Liver (tissue), 3 donors: ENCODE measurements around the gene LRRC55.

ENCODE experiments used
- EGR1 ChIP-seq, 2 donors: IDR thresholded peaks; 2 replicates each; pipeline ENCODE4 v1.6.1; 2016 to 2018; ENCODE audit warnings: antibody characterized with exemption in 2 of 2, low read depth in 2 of 2
- HNF4G ChIP-seq: IDR thresholded peaks from 2 replicates; pipeline ENCODE4 v1.6.1; 2016; ENCODE audit warnings: antibody characterized with exemption
- NR2F2 ChIP-seq: IDR thresholded peaks from 2 replicates; pipeline ENCODE4 v1.6.1; 2016; ENCODE audit warnings: antibody characterized with exemption
- SP1 ChIP-seq: IDR thresholded peaks from 2 replicates; pipeline ENCODE4 v1.6.1; 2018; ENCODE audit warnings: antibody characterized with exemption, mild to moderate bottlenecking
- TAF1 ChIP-seq: conservative IDR thresholded peaks from 2 replicates; pipeline ENCODE4 v1.6.1; 2016; ENCODE audit warnings: antibody characterized with exemption, mild to moderate bottlenecking
- YY1 ChIP-seq: IDR thresholded peaks from 2 replicates; pipeline ENCODE4 v1.6.1; 2016; ENCODE audit warnings: antibody characterized with exemption, mild to moderate bottlenecking
- TF ChIP-seq, protein P1 (sequence below): fragments of 150-350 bp; IDR thresholded peaks from 2 replicates; pipeline ENCODE4 v1.5.1; 2017; ENCODE audit warnings: improper control_type of control experiment, low read depth, low read length; ENCODE audit not compliant: missing input control
- TF ChIP-seq, protein P2 (sequence below): IDR thresholded peaks from 2 replicates; pipeline ENCODE4 v1.6.1; 2016; ENCODE audit warnings: antibody characterized with exemption
- TF ChIP-seq, protein P3 (sequence below): IDR thresholded peaks from 2 replicates; pipeline ENCODE4 v1.6.1; 2016; ENCODE audit warnings: antibody characterized with exemption, mild to moderate bottlenecking
- donor health status: healthy.
- donor health status: healthy.

DNA sequence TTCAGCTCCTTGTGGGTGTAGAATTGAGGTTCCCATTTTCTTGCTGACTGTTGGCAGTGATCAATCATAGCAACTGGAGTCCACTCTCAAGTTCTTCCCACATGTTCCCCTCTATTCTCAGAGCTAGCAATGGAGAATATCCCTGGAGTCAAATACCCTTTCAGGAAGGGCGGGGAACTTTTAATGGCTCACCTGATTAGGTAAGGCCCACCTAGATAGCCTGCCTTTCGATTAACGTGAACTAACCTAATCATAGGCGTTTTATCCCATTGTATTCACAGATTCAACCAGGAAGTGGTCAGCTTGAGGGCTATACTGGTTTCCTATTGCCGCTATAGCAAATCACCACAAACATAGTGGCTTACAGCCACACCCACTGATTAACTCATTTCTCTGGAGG lies 7.1 kb upstream of the LRRC55 start:
- TF ChIP-seq, protein P1, sequence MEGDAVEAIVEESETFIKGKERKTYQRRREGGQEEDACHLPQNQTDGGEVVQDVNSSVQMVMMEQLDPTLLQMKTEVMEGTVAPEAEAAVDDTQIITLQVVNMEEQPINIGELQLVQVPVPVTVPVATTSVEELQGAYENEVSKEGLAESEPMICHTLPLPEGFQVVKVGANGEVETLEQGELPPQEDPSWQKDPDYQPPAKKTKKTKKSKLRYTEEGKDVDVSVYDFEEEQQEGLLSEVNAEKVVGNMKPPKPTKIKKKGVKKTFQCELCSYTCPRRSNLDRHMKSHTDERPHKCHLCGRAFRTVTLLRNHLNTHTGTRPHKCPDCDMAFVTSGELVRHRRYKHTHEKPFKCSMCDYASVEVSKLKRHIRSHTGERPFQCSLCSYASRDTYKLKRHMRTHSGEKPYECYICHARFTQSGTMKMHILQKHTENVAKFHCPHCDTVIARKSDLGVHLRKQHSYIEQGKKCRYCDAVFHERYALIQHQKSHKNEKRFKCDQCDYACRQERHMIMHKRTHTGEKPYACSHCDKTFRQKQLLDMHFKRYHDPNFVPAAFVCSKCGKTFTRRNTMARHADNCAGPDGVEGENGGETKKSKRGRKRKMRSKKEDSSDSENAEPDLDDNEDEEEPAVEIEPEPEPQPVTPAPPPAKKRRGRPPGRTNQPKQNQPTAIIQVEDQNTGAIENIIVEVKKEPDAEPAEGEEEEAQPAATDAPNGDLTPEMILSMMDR = no peak
- TF ChIP-seq TAF1 (no peak), SP1 (no peak), YY1 (no peak), EGR1 (IDR thresholded peaks at IDR 0.05; ENCODE audit: low read depth in 2 of 2) (no peak), HNF4G (no peak), NR2F2 (no peak)
- TF ChIP-seq, protein P2, sequence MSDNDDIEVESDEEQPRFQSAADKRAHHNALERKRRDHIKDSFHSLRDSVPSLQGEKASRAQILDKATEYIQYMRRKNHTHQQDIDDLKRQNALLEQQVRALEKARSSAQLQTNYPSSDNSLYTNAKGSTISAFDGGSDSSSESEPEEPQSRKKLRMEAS = no peak
- TF ChIP-seq, protein P3, sequence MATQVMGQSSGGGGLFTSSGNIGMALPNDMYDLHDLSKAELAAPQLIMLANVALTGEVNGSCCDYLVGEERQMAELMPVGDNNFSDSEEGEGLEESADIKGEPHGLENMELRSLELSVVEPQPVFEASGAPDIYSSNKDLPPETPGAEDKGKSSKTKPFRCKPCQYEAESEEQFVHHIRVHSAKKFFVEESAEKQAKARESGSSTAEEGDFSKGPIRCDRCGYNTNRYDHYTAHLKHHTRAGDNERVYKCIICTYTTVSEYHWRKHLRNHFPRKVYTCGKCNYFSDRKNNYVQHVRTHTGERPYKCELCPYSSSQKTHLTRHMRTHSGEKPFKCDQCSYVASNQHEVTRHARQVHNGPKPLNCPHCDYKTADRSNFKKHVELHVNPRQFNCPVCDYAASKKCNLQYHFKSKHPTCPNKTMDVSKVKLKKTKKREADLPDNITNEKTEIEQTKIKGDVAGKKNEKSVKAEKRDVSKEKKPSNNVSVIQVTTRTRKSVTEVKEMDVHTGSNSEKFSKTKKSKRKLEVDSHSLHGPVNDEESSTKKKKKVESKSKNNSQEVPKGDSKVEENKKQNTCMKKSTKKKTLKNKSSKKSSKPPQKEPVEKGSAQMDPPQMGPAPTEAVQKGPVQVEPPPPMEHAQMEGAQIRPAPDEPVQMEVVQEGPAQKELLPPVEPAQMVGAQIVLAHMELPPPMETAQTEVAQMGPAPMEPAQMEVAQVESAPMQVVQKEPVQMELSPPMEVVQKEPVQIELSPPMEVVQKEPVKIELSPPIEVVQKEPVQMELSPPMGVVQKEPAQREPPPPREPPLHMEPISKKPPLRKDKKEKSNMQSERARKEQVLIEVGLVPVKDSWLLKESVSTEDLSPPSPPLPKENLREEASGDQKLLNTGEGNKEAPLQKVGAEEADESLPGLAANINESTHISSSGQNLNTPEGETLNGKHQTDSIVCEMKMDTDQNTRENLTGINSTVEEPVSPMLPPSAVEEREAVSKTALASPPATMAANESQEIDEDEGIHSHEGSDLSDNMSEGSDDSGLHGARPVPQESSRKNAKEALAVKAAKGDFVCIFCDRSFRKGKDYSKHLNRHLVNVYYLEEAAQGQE = no peak
